ENCODE measurements around the gene DUT. TPM values are rescaled to one million over a fixed set of nuclear protein-coding genes. Genes with fewer than 3 reads are reported as not detected.

Gene DUT
- total and polyA plus RNA-seq, 2 experiments from 2014 or later: 82.5 to 420 TPM

DNA sequence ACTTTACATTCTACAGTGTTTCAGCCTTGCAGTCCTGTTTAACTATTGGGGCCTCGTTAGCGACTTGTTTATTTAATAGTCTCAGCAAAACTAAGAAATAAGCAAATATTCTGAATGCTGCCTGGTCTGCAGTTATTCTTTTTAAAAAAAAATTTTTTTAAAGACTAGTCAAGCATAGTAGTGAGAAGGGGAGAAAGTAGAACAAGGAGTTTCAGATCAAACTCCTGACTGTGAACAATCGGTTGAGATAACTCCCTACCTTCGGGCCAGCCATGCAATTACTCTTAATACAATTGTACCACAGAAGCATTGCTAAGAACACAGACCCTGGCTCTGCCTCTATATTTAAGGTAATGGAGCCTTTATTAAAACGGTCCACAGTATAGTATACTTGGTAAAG lies 5.8 kb upstream of the DUT start:
- Histone ChIP-seq H2AFZ (no peak overlapping the region), H3K4me3 (no peak overlapping the region), H3K36me3 (ENCODE audit: insufficient read depth) (no peaks in the 10 kb centered on the region), H3F3A (replicated peaks; ENCODE audit: low read depth) (no peaks in the 10 kb centered on the region), H3K9me2 (ENCODE audit: insufficient read depth) (no peaks in the 10 kb centered on the region), H4K20me1 (replicated peaks; ENCODE audit: insufficient read depth) (no peaks in the 10 kb centered on the region), H3K27me3 (ENCODE audit: insufficient read depth) (no peaks in the 10 kb centered on the region), H3K4me1 (ENCODE audit: insufficient read depth) (peaks cover 7% of the 10 kb centered on the region), H3K4me2 (no peak overlapping the region), H3K27ac (ENCODE audit: low read depth) (no peak overlapping the region), H3K79me2 (replicated peaks; ENCODE audit: insufficient read depth) (peaks cover 14% of the 10 kb centered on the region)
- TF ChIP-seq POLR2AphosphoS5 (IDR thresholded peaks at IDR 0.05; ENCODE audit: low read depth) (no peak), ZNF331 (CRISPR knock-in tag; IDR thresholded peaks at IDR 0.05; ENCODE audit: low read depth) (no peak), STAT1 (IDR thresholded peaks at IDR 0.05; ENCODE audit: unreplicated experiment) (no peak), ZNF114 (CRISPR knock-in tag; IDR thresholded peaks at IDR 0.05) (no peak), CTCF (conservative IDR thresholded peaks at IDR 0.05; ENCODE audit: low read depth in 2 of 2) (no peak), NANOG (IDR thresholded peaks at IDR 0.05; ENCODE audit: borderline replicate concordance) (no peak), JUNB (IDR thresholded peaks at IDR 0.05; ENCODE audit: unreplicated experiment) (no peak), EZH2 (IDR thresholded peaks at IDR 0.05; ENCODE audit: low read depth, unreplicated experiment) (no peak), EZH2phosphoT487 (IDR thresholded peaks at IDR 0.05; ENCODE audit: unreplicated experiment) (no peak), CREB1 (CRISPR knock-in tag; IDR thresholded peaks at IDR 0.05; ENCODE audit: low read depth) (no peak)
- TF ChIP-seq, protein P1, sequence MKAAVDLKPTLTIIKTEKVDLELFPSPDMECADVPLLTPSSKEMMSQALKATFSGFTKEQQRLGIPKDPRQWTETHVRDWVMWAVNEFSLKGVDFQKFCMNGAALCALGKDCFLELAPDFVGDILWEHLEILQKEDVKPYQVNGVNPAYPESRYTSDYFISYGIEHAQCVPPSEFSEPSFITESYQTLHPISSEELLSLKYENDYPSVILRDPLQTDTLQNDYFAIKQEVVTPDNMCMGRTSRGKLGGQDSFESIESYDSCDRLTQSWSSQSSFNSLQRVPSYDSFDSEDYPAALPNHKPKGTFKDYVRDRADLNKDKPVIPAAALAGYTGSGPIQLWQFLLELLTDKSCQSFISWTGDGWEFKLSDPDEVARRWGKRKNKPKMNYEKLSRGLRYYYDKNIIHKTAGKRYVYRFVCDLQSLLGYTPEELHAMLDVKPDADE (IDR thresholded peaks at IDR 0.05): no peak
- TF ChIP-seq, protein P2, sequence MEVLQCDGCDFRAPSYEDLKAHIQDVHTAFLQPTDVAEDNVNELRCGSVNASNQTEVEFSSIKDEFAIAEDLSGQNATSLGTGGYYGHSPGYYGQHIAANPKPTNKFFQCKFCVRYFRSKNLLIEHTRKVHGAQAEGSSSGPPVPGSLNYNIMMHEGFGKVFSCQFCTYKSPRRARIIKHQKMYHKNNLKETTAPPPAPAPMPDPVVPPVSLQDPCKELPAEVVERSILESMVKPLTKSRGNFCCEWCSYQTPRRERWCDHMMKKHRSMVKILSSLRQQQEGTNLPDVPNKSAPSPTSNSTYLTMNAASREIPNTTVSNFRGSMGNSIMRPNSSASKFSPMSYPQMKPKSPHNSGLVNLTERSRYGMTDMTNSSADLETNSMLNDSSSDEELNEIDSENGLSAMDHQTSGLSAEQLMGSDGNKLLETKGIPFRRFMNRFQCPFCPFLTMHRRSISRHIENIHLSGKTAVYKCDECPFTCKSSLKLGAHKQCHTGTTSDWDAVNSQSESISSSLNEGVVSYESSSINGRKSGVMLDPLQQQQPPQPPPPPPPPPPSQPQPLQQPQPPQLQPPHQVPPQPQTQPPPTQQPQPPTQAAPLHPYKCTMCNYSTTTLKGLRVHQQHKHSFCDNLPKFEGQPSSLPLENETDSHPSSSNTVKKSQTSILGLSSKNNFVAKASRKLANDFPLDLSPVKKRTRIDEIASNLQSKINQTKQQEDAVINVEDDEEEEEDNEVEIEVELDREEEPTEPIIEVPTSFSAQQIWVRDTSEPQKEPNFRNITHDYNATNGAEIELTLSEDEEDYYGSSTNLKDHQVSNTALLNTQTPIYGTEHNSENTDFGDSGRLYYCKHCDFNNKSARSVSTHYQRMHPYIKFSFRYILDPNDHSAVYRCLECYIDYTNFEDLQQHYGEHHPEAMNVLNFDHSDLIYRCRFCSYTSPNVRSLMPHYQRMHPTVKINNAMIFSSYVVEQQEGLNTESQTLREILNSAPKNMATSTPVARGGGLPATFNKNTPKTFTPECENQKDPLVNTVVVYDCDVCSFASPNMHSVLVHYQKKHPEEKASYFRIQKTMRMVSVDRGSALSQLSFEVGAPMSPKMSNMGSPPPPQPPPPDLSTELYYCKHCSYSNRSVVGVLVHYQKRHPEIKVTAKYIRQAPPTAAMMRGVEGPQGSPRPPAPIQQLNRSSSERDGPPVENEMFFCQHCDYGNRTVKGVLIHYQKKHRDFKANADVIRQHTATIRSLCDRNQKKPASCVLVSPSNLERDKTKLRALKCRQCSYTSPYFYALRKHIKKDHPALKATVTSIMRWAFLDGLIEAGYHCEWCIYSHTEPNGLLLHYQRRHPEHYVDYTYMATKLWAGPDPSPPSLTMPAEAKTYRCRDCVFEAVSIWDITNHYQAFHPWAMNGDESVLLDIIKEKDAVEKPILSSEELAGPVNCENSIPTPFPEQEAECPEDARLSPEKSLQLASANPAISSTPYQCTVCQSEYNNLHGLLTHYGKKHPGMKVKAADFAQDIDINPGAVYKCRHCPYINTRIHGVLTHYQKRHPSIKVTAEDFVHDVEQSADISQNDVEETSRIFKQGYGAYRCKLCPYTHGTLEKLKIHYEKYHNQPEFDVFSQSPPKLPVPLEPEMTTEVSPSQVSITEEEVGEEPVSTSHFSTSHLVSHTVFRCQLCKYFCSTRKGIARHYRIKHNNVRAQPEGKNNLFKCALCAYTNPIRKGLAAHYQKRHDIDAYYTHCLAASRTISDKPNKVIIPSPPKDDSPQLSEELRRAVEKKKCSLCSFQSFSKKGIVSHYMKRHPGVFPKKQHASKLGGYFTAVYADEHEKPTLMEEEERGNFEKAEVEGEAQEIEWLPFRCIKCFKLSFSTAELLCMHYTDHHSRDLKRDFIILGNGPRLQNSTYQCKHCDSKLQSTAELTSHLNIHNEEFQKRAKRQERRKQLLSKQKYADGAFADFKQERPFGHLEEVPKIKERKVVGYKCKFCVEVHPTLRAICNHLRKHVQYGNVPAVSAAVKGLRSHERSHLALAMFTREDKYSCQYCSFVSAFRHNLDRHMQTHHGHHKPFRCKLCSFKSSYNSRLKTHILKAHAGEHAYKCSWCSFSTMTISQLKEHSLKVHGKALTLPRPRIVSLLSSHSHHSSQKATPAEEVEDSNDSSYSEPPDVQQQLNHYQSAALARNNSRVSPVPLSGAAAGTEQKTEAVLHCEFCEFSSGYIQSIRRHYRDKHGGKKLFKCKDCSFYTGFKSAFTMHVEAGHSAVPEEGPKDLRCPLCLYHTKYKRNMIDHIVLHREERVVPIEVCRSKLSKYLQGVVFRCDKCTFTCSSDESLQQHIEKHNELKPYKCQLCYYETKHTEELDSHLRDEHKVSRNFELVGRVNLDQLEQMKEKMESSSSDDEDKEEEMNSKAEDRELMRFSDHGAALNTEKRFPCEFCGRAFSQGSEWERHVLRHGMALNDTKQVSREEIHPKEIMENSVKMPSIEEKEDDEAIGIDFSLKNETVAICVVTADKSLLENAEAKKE (CRISPR knock-in tag; IDR thresholded peaks at IDR 0.05): no peak
- TF ChIP-seq, protein P3, sequence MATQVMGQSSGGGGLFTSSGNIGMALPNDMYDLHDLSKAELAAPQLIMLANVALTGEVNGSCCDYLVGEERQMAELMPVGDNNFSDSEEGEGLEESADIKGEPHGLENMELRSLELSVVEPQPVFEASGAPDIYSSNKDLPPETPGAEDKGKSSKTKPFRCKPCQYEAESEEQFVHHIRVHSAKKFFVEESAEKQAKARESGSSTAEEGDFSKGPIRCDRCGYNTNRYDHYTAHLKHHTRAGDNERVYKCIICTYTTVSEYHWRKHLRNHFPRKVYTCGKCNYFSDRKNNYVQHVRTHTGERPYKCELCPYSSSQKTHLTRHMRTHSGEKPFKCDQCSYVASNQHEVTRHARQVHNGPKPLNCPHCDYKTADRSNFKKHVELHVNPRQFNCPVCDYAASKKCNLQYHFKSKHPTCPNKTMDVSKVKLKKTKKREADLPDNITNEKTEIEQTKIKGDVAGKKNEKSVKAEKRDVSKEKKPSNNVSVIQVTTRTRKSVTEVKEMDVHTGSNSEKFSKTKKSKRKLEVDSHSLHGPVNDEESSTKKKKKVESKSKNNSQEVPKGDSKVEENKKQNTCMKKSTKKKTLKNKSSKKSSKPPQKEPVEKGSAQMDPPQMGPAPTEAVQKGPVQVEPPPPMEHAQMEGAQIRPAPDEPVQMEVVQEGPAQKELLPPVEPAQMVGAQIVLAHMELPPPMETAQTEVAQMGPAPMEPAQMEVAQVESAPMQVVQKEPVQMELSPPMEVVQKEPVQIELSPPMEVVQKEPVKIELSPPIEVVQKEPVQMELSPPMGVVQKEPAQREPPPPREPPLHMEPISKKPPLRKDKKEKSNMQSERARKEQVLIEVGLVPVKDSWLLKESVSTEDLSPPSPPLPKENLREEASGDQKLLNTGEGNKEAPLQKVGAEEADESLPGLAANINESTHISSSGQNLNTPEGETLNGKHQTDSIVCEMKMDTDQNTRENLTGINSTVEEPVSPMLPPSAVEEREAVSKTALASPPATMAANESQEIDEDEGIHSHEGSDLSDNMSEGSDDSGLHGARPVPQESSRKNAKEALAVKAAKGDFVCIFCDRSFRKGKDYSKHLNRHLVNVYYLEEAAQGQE (IDR thresholded peaks at IDR 0.05; ENCODE audit: unreplicated experiment): no peak
- DNase-seq (ENCODE audit: low spot score): no peak
- no peaks in the 10 kb centered on the region; the same call in 2 of the 3 replicates for H3K9me3 Mint-ChIP-seq
- ATAC-seq: no peak
- no peaks in the 10 kb centered on the region for H3K36me3 Mint-ChIP-seq (ENCODE audit: low read depth)
- peaks cover 9% of the 10 kb centered on the region for H3K4me1 Mint-ChIP-seq
- peaks cover 1% of the 10 kb centered on the region for H3K27me3 Mint-ChIP-seq (ENCODE audit: insufficient read depth, low read depth, poor library complexity)
- no peak overlapping the region for H3K4me3 Mint-ChIP-seq
- H3K27ac Mint-ChIP-seq: no peak overlapping the region
